HEK293 (cell line): ENCODE measurements around the gene PCNX3.
A peak's percentile ranks its signal among the peaks of the same experiment; 100 is the strongest.

Experiments
- KLF16 ChIP-seq: fragments of 450-650 bp; formaldehyde crosslinking; IDR thresholded peaks from 2 replicates; pipeline ENCODE4 v1.5.1; 2017; ENCODE audit warnings: missing biosample characterization, missing genetic modification characterization
- SP2 ChIP-seq: fragments of 450-650 bp; formaldehyde crosslinking; IDR thresholded peaks from 2 replicates; pipeline ENCODE4 v1.5.1; 2016; ENCODE audit warnings: missing biosample characterization, missing genetic modification characterization
- ZBTB21 ChIP-seq: fragments of 450-650 bp; formaldehyde crosslinking; IDR thresholded peaks from 2 replicates; pipeline ENCODE4 v1.5.1; 2017; ENCODE audit warnings: missing biosample characterization, missing genetic modification characterization
- ZNF10 ChIP-seq: fragments of 450-650 bp; formaldehyde crosslinking; IDR thresholded peaks from 2 replicates; pipeline ENCODE4 v1.5.1; 2017; ENCODE audit warnings: missing biosample characterization, missing genetic modification characterization
- ZNF140 ChIP-seq: fragments of 450-650 bp; formaldehyde crosslinking; IDR thresholded peaks from 2 replicates; pipeline ENCODE4 v1.5.1; 2016; ENCODE audit warnings: missing biosample characterization, missing genetic modification characterization
- ZNF274 ChIP-seq, 2 experiments: fragments of 200-500 bp in 1 of 2; fragments of 450-650 bp in 1 of 2; sonication (Bioruptor generic) in 1 of 2; formaldehyde crosslinking in 1 of 2; IDR thresholded peaks; 2 replicates each; pipeline versions ENCODE4 v1.5.1 to v1.6.1; 2014 to 2016; ENCODE audit warnings: borderline replicate concordance in 1 of 2, inconsistent platforms in 1 of 2, low read length in 1 of 2, missing biosample characterization in 1 of 2, missing genetic modification characterization in 1 of 2
- ZNF391 ChIP-seq: fragments of 450-650 bp; formaldehyde crosslinking; IDR thresholded peaks from 2 replicates; pipeline ENCODE4 v1.5.1; 2016; ENCODE audit warnings: low read depth, missing biosample characterization, missing genetic modification characterization, borderline replicate concordance
- ZNF561 ChIP-seq: fragments of 450-650 bp; IDR thresholded peaks from 2 replicates; pipeline ENCODE4 v1.5.1; 2018; ENCODE audit warnings: missing biosample characterization, missing genetic modification characterization, borderline replicate concordance
- TF ChIP-seq, protein P1 (sequence below): fragments of 450-650 bp; formaldehyde crosslinking; IDR thresholded peaks from 2 replicates; pipeline ENCODE4 v1.5.1; 2016; ENCODE audit warnings: missing biosample characterization, missing genetic modification characterization
- TF ChIP-seq, protein P2 (sequence below): fragments of 450-650 bp; formaldehyde crosslinking; IDR thresholded peaks from 2 replicates; pipeline ENCODE4 v1.5.1; 2016; ENCODE audit warnings: missing biosample characterization, missing genetic modification characterization
- TF ChIP-seq, protein P3 (sequence below): fragments of 450-650 bp; formaldehyde crosslinking; IDR thresholded peaks from 2 replicates; pipeline ENCODE4 v1.5.1; 2016; ENCODE audit warnings: missing biosample characterization, missing genetic modification characterization
- TF ChIP-seq, protein P4 (sequence below): fragments of 450-650 bp; formaldehyde crosslinking; IDR thresholded peaks from 2 replicates; pipeline ENCODE4; 2016; ENCODE audit warnings: missing biosample characterization, missing genetic modification characterization
- TF ChIP-seq, protein P5 (sequence below): fragments of 450-650 bp; formaldehyde crosslinking; IDR thresholded peaks from 2 replicates; pipeline ENCODE4 v1.5.1; 2017; ENCODE audit warnings: missing biosample characterization, missing genetic modification characterization

DNA sequence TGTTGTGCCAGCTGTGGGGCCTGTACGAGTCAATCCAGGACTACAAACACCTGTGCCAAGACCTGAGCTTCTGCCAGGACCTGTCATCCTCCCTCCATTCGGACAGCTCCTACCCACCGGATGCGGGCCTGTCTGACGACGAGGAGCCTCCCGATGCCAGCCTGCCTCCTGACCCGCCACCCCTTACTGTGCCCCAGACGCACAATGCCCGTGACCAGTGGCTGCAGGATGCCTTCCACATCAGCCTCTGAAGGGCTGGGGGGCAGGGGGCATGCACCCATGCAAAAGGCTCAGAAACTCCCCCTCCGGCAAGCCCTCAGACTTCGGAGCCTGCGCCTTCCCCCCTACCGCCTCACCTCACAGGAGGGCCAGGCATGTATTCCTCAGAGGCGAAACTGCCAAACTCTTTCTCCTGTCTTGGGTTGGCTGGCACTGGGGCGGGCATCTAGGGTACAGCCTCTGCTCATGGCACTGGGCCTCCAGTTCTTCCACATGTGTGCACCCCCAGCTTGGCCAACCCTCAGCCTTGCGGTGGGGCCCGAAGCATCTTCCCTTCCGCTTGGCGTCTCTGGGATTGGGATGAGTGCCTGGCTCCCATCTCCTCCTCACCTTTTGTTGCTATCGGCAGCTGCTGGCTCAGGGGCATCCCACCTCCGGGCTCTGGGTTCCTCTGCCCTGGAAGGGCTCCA, 42.0 kb upstream of the PCNX3 start:
- TF ChIP-seq, protein P1, sequence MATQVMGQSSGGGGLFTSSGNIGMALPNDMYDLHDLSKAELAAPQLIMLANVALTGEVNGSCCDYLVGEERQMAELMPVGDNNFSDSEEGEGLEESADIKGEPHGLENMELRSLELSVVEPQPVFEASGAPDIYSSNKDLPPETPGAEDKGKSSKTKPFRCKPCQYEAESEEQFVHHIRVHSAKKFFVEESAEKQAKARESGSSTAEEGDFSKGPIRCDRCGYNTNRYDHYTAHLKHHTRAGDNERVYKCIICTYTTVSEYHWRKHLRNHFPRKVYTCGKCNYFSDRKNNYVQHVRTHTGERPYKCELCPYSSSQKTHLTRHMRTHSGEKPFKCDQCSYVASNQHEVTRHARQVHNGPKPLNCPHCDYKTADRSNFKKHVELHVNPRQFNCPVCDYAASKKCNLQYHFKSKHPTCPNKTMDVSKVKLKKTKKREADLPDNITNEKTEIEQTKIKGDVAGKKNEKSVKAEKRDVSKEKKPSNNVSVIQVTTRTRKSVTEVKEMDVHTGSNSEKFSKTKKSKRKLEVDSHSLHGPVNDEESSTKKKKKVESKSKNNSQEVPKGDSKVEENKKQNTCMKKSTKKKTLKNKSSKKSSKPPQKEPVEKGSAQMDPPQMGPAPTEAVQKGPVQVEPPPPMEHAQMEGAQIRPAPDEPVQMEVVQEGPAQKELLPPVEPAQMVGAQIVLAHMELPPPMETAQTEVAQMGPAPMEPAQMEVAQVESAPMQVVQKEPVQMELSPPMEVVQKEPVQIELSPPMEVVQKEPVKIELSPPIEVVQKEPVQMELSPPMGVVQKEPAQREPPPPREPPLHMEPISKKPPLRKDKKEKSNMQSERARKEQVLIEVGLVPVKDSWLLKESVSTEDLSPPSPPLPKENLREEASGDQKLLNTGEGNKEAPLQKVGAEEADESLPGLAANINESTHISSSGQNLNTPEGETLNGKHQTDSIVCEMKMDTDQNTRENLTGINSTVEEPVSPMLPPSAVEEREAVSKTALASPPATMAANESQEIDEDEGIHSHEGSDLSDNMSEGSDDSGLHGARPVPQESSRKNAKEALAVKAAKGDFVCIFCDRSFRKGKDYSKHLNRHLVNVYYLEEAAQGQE (tag by site-specific recombination) = peak; percentile 58; the same call in 1 of the 2 replicates
- TF ChIP-seq, protein P2, sequence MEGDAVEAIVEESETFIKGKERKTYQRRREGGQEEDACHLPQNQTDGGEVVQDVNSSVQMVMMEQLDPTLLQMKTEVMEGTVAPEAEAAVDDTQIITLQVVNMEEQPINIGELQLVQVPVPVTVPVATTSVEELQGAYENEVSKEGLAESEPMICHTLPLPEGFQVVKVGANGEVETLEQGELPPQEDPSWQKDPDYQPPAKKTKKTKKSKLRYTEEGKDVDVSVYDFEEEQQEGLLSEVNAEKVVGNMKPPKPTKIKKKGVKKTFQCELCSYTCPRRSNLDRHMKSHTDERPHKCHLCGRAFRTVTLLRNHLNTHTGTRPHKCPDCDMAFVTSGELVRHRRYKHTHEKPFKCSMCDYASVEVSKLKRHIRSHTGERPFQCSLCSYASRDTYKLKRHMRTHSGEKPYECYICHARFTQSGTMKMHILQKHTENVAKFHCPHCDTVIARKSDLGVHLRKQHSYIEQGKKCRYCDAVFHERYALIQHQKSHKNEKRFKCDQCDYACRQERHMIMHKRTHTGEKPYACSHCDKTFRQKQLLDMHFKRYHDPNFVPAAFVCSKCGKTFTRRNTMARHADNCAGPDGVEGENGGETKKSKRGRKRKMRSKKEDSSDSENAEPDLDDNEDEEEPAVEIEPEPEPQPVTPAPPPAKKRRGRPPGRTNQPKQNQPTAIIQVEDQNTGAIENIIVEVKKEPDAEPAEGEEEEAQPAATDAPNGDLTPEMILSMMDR (tag by site-specific recombination) = no peak
- TF ChIP-seq ZNF274 (IDR thresholded peaks at IDR 0.05; ENCODE audit: low read length) (no peak), ZNF274 (tag by site-specific recombination; IDR thresholded peaks at IDR 0.05; ENCODE audit: borderline replicate concordance) (no peak), ZBTB21 (tag by site-specific recombination) (no peak), KLF16 (no peak), ZNF391 (tag by site-specific recombination) (no peak), ZNF561 (no peak), ZNF140 (tag by site-specific recombination) (no peak), SP2 (no peak), ZNF10 (tag by site-specific recombination) (no peak)
- TF ChIP-seq, protein P3, sequence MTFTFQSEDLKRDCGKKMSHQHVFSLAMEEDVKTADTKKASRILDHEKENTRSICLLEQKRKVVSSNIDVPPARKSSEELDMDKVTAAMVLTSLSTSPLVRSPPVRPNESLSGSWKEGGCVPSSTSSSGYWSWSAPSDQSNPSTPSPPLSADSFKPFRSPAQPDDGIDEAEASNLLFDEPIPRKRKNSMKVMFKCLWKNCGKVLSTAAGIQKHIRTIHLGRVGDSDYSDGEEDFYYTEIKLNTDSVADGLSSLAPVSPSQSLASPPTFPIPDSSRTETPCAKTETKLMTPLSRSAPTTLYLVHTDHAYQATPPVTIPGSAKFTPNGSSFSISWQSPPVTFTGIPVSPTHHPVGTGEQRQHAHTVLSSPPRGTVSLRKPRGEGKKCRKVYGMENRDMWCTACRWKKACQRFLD (tag by site-specific recombination) = no peak
- TF ChIP-seq, protein P4, sequence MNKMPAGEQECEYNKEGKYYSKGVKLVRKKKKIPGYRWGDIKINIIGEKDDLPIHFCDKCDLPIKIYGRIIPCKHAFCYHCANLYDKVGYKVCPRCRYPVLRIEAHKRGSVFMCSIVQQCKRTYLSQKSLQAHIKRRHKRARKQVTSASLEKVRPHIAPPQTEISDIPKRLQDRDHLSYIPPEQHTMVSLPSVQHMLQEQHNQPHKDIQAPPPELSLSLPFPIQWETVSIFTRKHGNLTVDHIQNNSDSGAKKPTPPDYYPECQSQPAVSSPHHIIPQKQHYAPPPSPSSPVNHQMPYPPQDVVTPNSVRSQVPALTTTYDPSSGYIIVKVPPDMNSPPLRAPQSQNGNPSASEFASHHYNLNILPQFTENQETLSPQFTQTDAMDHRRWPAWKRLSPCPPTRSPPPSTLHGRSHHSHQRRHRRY (tag by site-specific recombination) = no peak
- TF ChIP-seq, protein P5, sequence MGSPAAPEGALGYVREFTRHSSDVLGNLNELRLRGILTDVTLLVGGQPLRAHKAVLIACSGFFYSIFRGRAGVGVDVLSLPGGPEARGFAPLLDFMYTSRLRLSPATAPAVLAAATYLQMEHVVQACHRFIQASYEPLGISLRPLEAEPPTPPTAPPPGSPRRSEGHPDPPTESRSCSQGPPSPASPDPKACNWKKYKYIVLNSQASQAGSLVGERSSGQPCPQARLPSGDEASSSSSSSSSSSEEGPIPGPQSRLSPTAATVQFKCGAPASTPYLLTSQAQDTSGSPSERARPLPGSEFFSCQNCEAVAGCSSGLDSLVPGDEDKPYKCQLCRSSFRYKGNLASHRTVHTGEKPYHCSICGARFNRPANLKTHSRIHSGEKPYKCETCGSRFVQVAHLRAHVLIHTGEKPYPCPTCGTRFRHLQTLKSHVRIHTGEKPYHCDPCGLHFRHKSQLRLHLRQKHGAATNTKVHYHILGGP = no peak
